Right lobe of liver (tissue), 6 donors: ENCODE measurements around the gene SLC35D2. TPM values are rescaled to one million over a fixed set of nuclear protein-coding genes. Genes with fewer than 3 reads are reported as not detected.

Source experiments
- ATAC-seq, 4 donors: fragments of 200-7000 bp; cut with Tn5 transposase; one replicate each; pipeline ENCODE4 v1.9.1; 2020; ENCODE audit warnings: mild to moderate bottlenecking in 4 of 4, moderate library complexity in 4 of 4
- DNase-seq, 3 donors: peaks; one replicate each; pipeline ENCODE4 v3.0.0-alpha.2; 2020
- H3K27ac ChIP-seq, 3 donors: fragments of 200-600 bp; one replicate each; pipeline ENCODE4 v1.8.0; 2022
- H3K27me3 ChIP-seq, 2 donors: fragments of 200-600 bp; one replicate each; pipeline ENCODE4 v1.8.0; 2022
- H3K36me3 ChIP-seq, 4 donors: fragments of 200-600 bp; sonication (generic) in 1 of 4; one replicate each; pipeline versions ENCODE4 v1.5.1 to v1.8.0; 2017 to 2022; ENCODE audit warnings: control low read depth in 1 of 4
- H3K4me1 ChIP-seq, 4 donors: fragments of 200-600 bp; sonication (generic) in 1 of 4; one replicate each; pipeline versions ENCODE4 v1.5.1 to v1.8.0; 2017 to 2022; ENCODE audit warnings: control low read depth in 1 of 4
- H3K4me3 ChIP-seq, 3 donors: fragments of 200-600 bp; one replicate each; pipeline ENCODE4 v1.8.0; 2022
- H3K9me3 ChIP-seq, 4 donors: fragments of 200-600 bp; sonication (generic) in 1 of 4; one replicate each; pipeline versions ENCODE4 v1.5.1 to v1.8.0; 2017 to 2022; ENCODE audit warnings: control low read depth in 1 of 4
- POLR2A ChIP-seq: fragments of 450-650 bp; IDR thresholded peaks from one replicate; pipeline ENCODE4 v1.6.1; 2017; ENCODE audit warnings: antibody characterized with exemption, mild to moderate bottlenecking
- WGBS: methylation state at CpG from one replicate; pipeline ENCODE4 v1.1.6; 2018; ENCODE audit warnings: low coverage, low lambda C conversion rate; ENCODE audit not compliant: insufficient coverage; ENCODE audit errors: missing lambda C conversion rate; 5-methylcytosine and 5-hydroxymethylcytosine counted together
- intact Hi-C, 2 donors: fragments of 100-400 bp; cut with DNase I; formaldehyde crosslinking; loops; one replicate each; pipeline versions ENCODE4 v1.11.2 to v1.14.1; 2022
- total RNA-seq, 6 experiments: library from RNA; depleted of rRNA in 2 of 6; stranded (reverse); fragments of >200 nt in 2 of 6; fragmentation: NEBNext Ultra II Directional in 3 of 6; extraction: Animal tissue kit (Norgen Biotek cat#: 25700) in 3 of 6; gene quantifications; one replicate each; pipeline versions ENCODE4 v1.1.0 to v1.2.4, GENCODE V29; 2016 to 2023
- TF ChIP-seq, protein P1 (sequence below), 4 donors: fragments of 200-600 bp in 3 of 4; fragments of 450-650 bp in 1 of 4; IDR thresholded peaks; one replicate each; pipeline versions ENCODE4 v1.5.1 to v1.8.0; 2016 to 2022; ENCODE audit warnings: antibody characterized with exemption in 4 of 4, mild to moderate bottlenecking in 2 of 4
- donor health status: DM: no; HTN: yes; CAD: no.
- donor health status: DM: no; HTN: no; CAD: no.
- donor health status: DM: no; HTN: no; CAD: no.
- donor health status: DM: no; HTN: yes; CAD: no.
- donor health status: DM: no; HTN: yes; CAD: no.

SLC35D2 gene
- total RNA-seq, 6 experiments from 2014 or later, result 28.9 to 48.1 (median 34.3) TPM

DNA sequence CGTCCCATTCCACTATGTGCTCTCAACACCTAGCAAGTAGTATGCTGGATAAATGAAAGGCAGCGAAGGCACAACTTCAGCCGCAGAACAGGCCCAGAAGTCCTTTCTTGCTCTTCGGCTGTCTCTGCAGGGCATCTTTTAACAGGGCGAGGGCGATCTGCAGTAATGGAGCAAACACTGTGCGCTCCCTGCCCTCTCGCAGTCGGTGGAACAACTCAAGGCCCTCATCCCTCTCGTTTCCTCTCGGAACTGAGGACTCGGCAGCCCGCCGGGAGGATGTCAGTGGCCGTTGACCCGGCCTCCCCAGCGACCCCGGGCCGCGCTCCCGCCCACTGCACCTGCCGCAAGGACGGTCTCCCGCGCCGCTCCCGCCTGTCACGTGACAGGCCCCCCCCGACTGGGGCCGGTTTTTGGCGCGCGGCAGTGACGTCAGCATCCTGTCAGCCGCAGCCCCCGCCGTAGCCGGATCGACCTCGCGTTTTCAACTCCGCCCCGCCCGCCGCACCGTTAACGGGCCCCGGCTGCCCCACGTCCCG lies 33.6 kb upstream of the SLC35D2 start:
- Histone ChIP-seq H3K4me1 (peaks cover 0 to 27% (median 15%) of the 10 kb centered on the region in 4 donors), H3K9me3 (no peaks in the 10 kb centered on the region), H3K4me3 (peak overlapping the region; percentile 64 to 88 (median 84)), H3K27me3 (no peaks in the 10 kb centered on the region), H3K27ac (peak overlapping the region; percentile 58 to 81 (median 66)), H3K36me3 (no peaks in the 10 kb centered on the region)
- 0% methylated on average over 11 of the region's 50 CpGs for WGBS
- intact Hi-C loops, result loop anchor here in 1 of 2 donors (10.0 kb wide), 1 partner anchor 92 kb away; no protein-coding TSS in a partner anchor
- DNase-seq, result peak; percentile 92 to 95 (median 94)
- peak; percentile 29 to 61 (median 35) for ATAC-seq
- TF ChIP-seq POLR2A, result peak; percentile 86
- TF ChIP-seq, protein P1, sequence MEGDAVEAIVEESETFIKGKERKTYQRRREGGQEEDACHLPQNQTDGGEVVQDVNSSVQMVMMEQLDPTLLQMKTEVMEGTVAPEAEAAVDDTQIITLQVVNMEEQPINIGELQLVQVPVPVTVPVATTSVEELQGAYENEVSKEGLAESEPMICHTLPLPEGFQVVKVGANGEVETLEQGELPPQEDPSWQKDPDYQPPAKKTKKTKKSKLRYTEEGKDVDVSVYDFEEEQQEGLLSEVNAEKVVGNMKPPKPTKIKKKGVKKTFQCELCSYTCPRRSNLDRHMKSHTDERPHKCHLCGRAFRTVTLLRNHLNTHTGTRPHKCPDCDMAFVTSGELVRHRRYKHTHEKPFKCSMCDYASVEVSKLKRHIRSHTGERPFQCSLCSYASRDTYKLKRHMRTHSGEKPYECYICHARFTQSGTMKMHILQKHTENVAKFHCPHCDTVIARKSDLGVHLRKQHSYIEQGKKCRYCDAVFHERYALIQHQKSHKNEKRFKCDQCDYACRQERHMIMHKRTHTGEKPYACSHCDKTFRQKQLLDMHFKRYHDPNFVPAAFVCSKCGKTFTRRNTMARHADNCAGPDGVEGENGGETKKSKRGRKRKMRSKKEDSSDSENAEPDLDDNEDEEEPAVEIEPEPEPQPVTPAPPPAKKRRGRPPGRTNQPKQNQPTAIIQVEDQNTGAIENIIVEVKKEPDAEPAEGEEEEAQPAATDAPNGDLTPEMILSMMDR (IDR thresholded peaks at IDR 0.05), result peak in 1 of 4 donors; percentile 8

DNA sequence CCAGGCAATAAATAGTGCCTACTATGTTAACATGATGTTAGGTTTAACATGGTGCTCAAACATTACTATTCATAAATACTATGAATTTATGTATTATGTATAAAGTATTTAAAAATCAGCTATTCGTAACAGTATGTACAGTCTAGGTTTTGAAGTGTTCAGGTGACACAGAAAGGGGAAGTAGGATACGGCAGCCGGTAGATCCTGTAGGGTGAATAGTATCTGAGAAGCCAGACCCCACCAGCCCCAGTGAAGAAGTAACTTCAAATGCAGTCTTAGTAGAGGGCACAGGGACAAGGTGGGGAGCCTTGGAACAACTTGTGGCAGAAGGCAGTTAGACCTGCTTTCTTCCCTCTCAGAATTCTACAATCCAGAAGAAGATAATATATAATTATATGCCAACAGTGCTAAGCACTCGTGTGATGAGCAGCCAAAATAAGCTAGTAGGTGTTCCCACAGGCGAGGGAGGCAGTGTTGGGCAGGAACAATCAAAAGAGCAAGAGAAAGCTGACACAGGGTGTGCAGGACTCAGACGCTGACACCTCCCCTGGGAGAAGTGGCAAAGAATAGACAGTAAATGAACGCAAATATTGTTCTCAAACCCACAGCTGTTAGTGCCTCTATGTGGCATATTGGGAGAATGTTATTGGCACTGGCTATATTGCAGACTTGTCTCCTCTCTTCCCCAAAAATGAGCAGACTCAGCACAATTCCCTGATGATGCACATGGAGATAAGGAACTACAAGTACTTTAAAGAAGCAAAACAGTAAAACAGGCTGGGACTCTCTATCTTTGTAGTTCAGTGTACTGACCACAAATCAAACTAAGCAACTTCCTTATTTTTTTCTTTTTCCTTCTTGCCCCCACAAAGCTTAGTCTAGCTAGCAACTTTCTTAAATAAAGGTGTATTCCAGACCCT lies 30.1 kb upstream of the SLC35D2 start:
- TF ChIP-seq POLR2A, result no peak
- TF ChIP-seq, protein P1 (IDR thresholded peaks at IDR 0.05), result no peak
- Histone ChIP-seq H3K27me3 (no peaks in the 10 kb centered on the region), H3K9me3 (no peaks in the 10 kb centered on the region), H3K4me1 (peaks cover 0 to 8% (median 3%) of the 10 kb centered on the region in 4 donors), H3K36me3 (no peaks in the 10 kb centered on the region), H3K4me3 (no peak overlapping the region), H3K27ac (peak overlapping the region in 1 of 3 donors; percentile 40)
- ATAC-seq, result peak in 1 of 4 donors; percentile 2
- intact Hi-C loops, result loop anchor here in 1 of 2 donors (10.0 kb wide), 1 partner anchor 89 kb away; no protein-coding TSS in a partner anchor
- no peak for DNase-seq
- 37% methylated on average over 7 of the region's 7 CpGs for WGBS

DNA sequence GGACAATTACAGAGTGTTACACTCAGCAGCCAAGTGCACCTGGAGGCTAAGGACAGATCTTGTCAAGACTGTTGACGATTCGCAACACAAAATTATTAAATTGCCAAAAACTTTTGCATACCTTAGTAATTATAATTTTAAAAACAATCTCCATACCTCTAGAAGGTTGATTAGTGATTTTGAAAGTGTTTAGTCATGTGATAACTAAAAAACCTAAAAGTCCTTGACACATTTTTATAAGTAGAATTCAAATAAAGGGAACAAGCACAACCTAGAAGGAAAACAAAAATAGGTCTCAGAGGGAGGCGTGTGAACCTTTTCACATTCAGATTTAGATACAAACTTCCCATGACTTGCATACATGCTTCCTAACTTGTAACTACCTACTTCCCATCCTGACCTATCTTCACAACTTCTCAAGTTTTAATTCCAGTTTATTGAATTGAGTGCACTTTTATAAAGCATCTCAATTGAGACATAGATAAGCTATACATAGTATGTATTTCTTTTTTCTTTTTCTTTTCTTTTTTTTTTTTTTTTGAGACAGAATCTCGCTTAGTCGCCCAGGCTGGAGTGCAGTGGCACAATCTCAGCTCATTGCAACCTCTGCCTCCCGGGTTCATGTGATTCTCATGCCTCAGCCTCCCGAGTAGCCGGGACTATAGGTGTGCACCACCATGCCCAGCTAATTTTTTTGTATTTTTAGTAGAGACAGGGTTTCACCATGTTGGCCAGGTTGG lies 28.8 kb upstream of the SLC35D2 start:
- no peaks in the 10 kb centered on the region for H3K36me3 ChIP-seq
- no peak overlapping the region for H3K4me3 ChIP-seq
- no peak for TF ChIP-seq POLR2A
- TF ChIP-seq, protein P1 (IDR thresholded peaks at IDR 0.05), result no peak
- DNase-seq (no peak), ATAC-seq (no peak)
- H3K27me3 ChIP-seq, result no peaks in the 10 kb centered on the region
- WGBS, result 84% methylated on average over 3 of the region's 8 CpGs
- H3K27ac ChIP-seq, result no peak overlapping the region
- intact Hi-C loops, result loop anchor here in 1 of 2 donors (10.0 kb wide), 1 partner anchor 88 kb away; no protein-coding TSS in a partner anchor
- peaks cover 0 to 8% (median 3%) of the 10 kb centered on the region in 4 donors for H3K4me1 ChIP-seq
- no peaks in the 10 kb centered on the region for H3K9me3 ChIP-seq

DNA sequence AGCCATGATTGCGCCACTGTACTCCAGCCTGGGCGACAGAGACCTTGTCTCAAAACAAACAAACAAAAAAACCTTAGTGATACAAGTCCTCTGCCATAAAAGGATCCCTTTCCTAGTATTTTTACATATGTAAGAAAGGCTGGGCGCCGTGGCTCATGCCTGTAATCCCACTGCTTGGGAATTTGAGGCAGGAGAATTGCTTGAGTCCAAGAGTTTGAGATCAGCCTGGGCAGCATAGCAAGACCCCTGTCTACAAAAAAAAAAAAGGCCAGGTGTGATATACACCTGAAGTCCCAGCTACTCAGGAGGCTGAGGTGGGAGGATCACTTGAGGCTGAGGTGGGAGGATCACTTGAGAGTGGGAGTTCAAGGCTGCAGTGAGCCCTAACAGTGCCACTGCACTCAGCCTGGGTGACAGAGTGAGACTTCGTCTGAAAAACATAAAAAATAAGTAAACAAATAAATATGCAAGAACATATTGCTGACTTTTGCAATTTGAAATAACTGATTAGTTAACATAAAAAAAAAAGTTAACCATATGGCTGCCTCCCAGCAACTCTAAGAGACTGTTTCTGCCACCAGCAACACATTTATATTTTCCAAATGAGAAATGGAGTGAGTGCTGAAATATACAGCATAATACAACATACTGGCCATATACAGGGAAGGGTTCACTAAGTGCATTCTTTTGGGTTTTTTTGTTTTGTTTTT lies 27.8 kb upstream of the SLC35D2 start:
- H3K4me3 ChIP-seq, result no peak overlapping the region
- H3K36me3 ChIP-seq, result no peaks in the 10 kb centered on the region
- 75% methylated on average over 5 of the region's 5 CpGs for WGBS
- H3K4me1 ChIP-seq, result peaks cover 0 to 2% (median 0%) of the 10 kb centered on the region in 4 donors
- no peak for DNase-seq
- no peak for TF ChIP-seq POLR2A
- TF ChIP-seq, protein P1 (IDR thresholded peaks at IDR 0.05), result no peak
- H3K9me3 ChIP-seq, result no peaks in the 10 kb centered on the region
- no peak for ATAC-seq
- H3K27me3 ChIP-seq, result no peaks in the 10 kb centered on the region
- intact Hi-C loops, result loop anchor here in 1 of 2 donors (10.0 kb wide), 1 partner anchor 86 kb away; no protein-coding TSS in a partner anchor
- no peak overlapping the region for H3K27ac ChIP-seq
